ENCODE data around the gene DEXI. TPM values are rescaled to one million over a fixed set of nuclear protein-coding genes. Genes with fewer than 3 reads are reported as not detected.
A peak's percentile ranks its signal among the peaks of the same experiment; 100 is the strongest.

DEXI gene
- total and polyA plus RNA-seq, 2 of the 4 experiments (the other 2 are of a cell fraction) = 43.7 to 63.6 TPM

GRCh38 chr16:10971560-10971961 is 29.3 kb upstream of the DEXI start (continued):
- no peak for TF ChIP-seq MAFK (IDR thresholded peaks at IDR 0.05; ENCODE audit: low read depth, low read length)

- peaks cover 17% of the 10 kb centered on the region for H3K4me1 ChIP-seq (ENCODE audit: control insufficient read depth, insufficient read depth, low read length)
- H4K5ac ChIP-seq (ENCODE audit: low read depth, low read length) = peak overlapping the region; percentile 16; the same call in 1 of the 2 replicates
- no peaks in the 10 kb centered on the region for H4K20me1 ChIP-seq (ENCODE audit: insufficient read depth, low read length)
- peaks cover 6% of the 10 kb centered on the region; the same call in 1 of the 2 replicates for H3K9me1 ChIP-seq (ENCODE audit: insufficient read depth, low read length)
- H4K91ac ChIP-seq (ENCODE audit: insufficient read depth, low read depth, low read length) = no peak overlapping the region
- dilution Hi-C loops (cut with HindIII; ENCODE audit: low sequenced_read_pairs, unreplicated experiment) = no loop called here
- peaks cover 13% of the 10 kb centered on the region for H3K36me3 ChIP-seq (ENCODE audit: control insufficient read depth, insufficient read depth, low read length)
- no peak overlapping the region for H2BK5ac ChIP-seq (ENCODE audit: low read depth, low read length, poor library complexity, severe bottlenecking)
- BruUV-seq (replicated peaks) = no TSS peak
- no peak overlapping the region for H3K23ac ChIP-seq (ENCODE audit: low read depth, low read length)
- no peak overlapping the region for H3K4me2 ChIP-seq (ENCODE audit: low read depth, low read length)
- in situ Hi-C loops (cut with MboI; ENCODE audit: low sequenced_read_pairs) = loop anchor here (25.0 kb wide), 2 partner anchors 567 to 842 kb away; a partner anchor contains a TSS
- ATAC-seq (ENCODE audit: low read depth) (no peak), DNase-seq (peak; percentile 68)
- WGBS, 2 experiments (ENCODE audit: extremely low coverage in 2 of 2, insufficient read length in 1 of 2) = 100% methylated on average over 2 of the region's 2 CpGs; no CpG with 5 or more reads in 1 of the 2 experiments
- no peak overlapping the region for H2AK9ac ChIP-seq (replicated peaks; ENCODE audit: low read depth, low read length, poor library complexity)
- H2BK120ac ChIP-seq (ENCODE audit: low read depth, low read length) = no peak overlapping the region; the same call in 1 of the 2 replicates
- no peak overlapping the region for H2AK5ac ChIP-seq (ENCODE audit: low read depth, low read length)
- H4K8ac ChIP-seq (ENCODE audit: low read depth in 2 of 2, low read length in 2 of 2) = no peak overlapping the region
- no peak overlapping the region for H3K4ac ChIP-seq (ENCODE audit: low read depth, low read length)
- ChIA-PET POLR2A (ENCODE audit: unreplicated experiment) (interaction anchor here (0.6 kb wide), 1 partner anchor 283 kb away, joined by 3 read pairs; no protein-coding TSS in a partner anchor), CTCF (interaction anchor here (0.5 to 1.3 kb wide), 2 partner anchors 39 to 286 kb away, joined by 4 read pairs; partner anchors contain the start of gene SOCS1)
- peak overlapping the region; percentile 40; the same call in 1 of the 2 replicates for H2BK20ac ChIP-seq (ENCODE audit: low read depth, low read length)
- H3K9ac ChIP-seq (ENCODE audit: low read depth, low read length) = peak overlapping the region; percentile 14; the same call in 1 of the 2 replicates
- H3K18ac ChIP-seq (ENCODE audit: low read depth, low read length) = no peak overlapping the region; the same call in 1 of the 2 replicates
- H3K27ac ChIP-seq (ENCODE audit: insufficient read depth, low read length) = no peak overlapping the region
- no peak for TF ChIP-seq RAD21 (IDR thresholded peaks at IDR 0.05; ENCODE audit: low read length)
- TF ChIP-seq CEBPB (IDR thresholded peaks at IDR 0.05; ENCODE audit: low read depth, low read length) = no peak
- TF ChIP-seq MAFK (IDR thresholded peaks at IDR 0.05; ENCODE audit: low read depth, low read length) = no peak
- intact Hi-C loops (cut with micrococcal nuclease) = no loop called here
- no peak overlapping the region for H3K14ac ChIP-seq (replicated peaks; ENCODE audit: low read depth, low read length)
- no peaks in the 10 kb centered on the region for H3K27me3 ChIP-seq (ENCODE audit: control insufficient read depth, insufficient read depth, low read length)
- H3K56ac ChIP-seq (ENCODE audit: extremely low read depth, insufficient read depth, low read length) = no peak overlapping the region
- H3K79me1 ChIP-seq (ENCODE audit: low read depth in 1 of 2, low read length in 2 of 2) = peaks cover 4 to 32% of the 10 kb centered on the region in 2 experiments
- no peaks in the 10 kb centered on the region for H3K9me3 ChIP-seq (ENCODE audit: control insufficient read depth, insufficient read depth, low read length)
- H3K4me3 ChIP-seq (ENCODE audit: insufficient read depth, low read depth, low read length) = no peak overlapping the region
- no peak overlapping the region for H2AFZ ChIP-seq (replicated peaks; ENCODE audit: low read length, poor library complexity)
- no peak overlapping the region for H2BK15ac ChIP-seq (ENCODE audit: low read depth, low read length)
Measured at GRCh38 chr16:10970065-10970464, 27.8 kb upstream of the DEXI start.
